Stimulated activated CD4-positive, alpha-beta T cell treated with anti-CD3 and anti-CD28 coated beads, Interleukin-1b, Interleukin-23, amount 100 ng/mL, for 24 hours (primary cell): ENCODE data around the gene ACYP1.
A peak's percentile ranks its signal among the peaks of the same experiment; 100 is the strongest.

Source experiments
- DNase-seq, 4 experiments: peaks; one replicate each; pipeline ENCODE4 v3.0.0-alpha.2; 2020; ENCODE audit warnings: low read depth in 4 of 4, low spot score in 1 of 4

The ACYP1 gene

DNA sequence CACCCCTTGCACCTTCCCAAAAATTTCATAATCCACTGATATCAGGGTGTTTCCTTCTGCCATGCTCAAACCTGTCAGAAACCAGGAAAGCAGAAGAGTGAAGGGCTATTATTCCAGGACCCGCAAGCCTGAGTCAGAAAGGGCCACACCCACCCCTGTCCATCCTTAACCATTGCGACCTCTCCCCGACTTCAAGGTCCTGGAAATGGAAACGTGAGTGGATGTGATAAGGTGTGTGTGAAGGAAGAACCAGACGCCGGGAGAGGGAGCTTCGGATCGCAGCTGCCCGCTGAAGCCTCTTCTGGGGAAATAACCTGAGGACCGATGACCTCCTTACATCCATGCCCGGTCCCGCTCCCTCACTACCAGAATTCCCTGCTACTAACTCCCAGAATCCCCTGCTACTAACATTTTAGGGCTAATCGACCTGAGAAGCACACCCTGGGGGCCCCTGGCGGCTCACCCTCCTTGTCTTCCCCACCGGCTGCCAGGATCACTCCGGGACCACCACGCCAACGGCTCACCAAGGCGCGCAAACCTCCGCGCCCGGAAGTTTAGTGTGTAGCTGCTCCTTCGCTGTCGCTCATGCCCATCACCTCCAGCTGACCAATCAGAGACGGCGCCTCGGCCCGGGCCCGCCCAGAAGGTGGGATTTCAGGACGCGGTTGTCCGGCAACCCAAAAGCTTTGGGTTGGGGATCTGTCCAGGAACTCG, at the start of gene ACYP1:
Gene ACYP1 (minus strand): TSS at position 534 of the 714 bp plus-strand sequence. CDS start 471 bp downstream, at position 63.
- peak; percentile 70 to 88 (median 86) for DNase-seq

DNA sequence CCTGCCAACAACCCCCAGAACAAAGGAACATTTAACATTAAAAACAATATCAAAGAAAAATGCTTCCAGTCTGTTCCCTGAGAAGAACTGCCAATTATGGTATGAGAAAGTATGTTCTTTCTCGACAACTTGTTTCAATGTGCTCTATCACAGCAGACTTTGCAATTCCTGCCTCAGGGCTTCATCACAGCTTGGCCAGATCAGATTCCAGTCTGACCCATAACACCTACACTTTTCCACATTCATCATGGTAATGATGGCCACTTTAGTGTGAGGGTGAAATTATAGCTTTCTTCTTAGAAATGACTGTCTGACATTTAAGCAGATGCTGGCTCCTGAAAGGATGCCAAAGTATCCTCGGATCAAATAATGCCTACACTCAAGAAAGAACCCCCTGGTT, 46.1 kb upstream of the ACYP1 start:
- DNase-seq = no peak

DNA sequence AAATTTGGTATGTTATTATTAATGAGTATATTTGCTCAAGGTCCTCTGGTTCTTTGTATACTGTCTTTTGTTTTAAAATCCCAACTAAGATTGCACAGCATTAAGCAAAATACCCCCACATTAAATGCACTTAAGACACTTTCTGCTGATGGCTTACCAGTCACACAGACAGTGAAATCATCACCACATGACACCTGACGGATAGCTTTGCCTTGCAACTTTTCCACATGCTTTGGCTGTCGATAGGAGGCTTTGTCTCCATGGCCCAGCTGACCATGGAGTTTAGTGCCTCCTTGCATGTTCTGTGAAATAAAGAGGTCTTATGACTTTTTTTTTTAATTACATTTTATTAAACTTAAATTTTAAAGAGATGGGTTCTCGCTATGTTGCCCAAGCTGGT, 43.4 kb upstream of the ACYP1 start:
- DNase-seq = no peak

DNA sequence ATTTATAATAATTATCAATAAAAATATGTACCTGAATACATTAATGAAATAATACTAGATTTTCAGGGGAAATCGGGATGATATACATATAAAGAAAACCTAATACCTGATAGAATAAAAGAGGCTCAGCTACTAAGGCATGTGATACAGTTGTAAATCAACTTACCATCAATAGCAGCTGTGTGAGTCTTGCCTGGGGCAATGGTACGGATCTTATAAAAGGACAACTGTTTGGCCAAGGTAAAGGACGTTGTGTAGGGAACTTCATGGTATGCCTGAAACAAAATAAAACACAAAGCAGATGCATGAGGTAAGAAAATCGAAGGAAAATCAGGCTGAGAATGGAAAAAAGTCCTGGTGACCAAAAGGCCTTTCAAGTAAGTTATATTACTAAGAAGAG, 37.7 kb upstream of the ACYP1 start:
- no peak for DNase-seq

DNA sequence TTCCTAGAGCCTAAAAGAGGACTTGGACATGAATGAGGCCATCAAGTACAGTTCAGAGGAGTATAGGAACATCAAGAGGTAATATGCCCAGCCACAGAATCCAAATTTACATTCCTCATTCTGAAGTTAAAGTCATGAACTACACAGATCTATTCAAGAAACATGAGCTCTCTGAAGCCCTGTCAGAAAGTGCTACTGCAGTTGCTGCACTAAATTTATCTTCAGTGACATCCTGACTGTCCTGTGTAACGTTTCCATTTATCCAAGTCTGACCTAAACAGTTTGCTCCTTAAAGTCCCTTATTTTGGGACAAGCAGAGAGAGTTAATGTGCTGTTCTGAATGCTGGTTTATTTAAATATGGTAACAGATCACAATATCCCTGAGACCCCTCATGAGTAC, 34.9 kb upstream of the ACYP1 start:
- DNase-seq = no peak

DNA sequence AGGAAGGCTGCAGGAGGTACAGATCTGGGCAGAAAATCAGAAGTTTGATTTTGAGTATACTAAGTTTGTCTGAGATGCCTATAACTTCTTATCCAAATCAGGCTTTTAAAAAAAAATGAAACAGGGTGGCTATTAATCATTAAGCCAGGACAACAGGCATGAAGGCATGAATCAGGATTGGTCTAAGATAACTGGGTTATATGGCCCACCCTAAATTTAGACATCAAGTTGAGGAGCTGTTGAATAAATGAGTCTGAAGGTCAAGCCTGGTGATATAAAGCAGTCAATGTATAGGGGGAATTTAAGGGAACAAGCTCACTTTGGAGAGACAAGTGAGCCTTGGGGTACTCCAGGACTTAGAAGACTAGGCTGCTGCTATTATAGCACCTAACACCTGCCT, 34.4 kb upstream of the ACYP1 start:
- DNase-seq = no peak

DNA sequence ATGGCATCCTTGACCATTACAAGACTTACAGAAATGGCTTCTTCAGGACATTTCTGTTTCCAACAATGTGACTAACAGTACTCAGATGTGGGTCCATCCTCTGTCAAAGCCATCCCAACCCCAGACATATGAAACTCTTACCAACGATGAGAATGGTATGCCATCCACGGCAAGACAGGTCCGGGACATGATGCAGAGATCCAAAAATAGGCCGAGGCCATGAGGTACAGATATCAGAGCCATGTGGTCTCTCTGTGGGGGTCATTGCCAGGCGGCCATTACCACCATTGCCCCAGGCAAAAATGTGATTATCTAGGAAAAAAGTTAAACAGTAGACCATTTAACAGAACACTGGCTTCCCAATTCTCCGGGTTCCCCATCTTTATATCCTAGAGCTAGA, 33.1 kb upstream of the ACYP1 start:
- no peak for DNase-seq

DNA sequence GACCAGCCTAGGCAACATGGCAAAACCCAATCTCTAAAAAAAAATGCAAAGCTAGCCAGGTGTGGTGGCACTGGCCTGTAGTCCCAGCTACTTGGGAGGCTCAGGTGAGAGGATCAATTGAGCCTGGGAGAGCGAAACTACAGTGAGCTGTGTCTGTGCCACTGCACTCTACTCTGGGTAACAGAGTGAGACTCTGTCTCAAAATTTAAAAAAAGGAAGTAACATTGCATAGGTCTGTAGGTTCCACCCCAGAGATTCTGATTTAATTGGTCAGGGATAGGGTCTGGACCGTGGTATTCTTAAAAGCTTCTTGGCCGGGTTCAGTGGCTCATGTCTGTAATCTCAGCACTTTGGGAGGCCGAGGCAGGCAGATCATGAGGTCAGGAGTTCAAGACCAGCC, 31.9 kb upstream of the ACYP1 start:
- no peak for DNase-seq

DNA sequence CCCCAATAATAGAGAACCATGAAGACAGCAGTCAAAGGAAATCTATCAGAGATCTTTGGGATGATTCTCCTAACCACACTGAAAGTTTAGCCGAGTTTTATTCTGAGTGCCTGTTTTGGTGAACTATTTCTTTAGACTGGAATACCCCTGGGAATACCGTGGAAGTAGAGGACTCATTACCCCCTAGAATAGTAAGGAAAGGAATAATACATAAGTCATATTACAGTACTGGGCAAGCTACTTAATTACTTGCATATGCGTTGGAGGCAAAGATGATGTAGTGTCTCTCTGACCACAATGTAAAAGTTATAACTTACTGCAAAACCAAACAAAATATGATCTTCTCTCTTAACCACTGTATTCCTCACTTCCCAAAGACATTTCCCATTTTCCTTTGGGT, 31.1 kb upstream of the ACYP1 start:
- no peak for DNase-seq

DNA sequence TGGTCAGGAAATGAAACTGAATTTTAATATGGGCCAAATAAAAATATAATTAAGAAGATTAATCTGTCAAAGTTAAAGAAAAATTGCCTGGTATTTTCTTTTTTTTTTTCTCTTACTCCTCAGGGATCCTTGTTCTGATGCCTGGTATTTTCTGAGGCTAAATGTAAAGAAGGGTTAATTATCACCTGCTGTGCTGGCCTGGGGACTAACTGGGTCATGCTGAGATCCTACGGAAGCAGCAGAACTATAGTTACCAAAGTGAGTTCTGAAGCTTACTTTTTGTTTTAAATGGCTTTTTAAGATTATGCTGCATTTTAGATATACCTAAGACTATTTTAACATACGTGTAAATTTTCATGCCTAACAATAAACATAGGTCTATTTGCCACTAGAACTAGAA, 28.9 kb upstream of the ACYP1 start:
- no peak for DNase-seq

DNA sequence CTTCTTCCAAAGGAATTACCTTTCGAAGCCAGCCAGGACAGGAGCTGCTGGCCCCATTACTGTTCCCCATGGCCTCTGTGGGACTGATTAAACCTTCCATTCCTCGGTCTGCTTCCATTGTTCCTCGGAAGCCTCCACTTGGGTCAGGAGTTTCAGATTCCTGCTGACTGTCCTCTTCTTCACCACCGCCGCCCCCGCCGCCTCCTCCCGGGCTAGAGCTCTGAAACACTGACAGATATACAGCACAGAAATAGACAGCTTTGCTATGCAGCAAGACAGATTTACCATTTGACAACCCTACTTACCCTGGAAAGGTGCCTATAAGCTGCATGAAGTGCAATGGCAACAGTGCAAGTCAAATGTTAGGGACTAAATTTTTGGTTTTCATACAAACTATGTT, 27.4 kb upstream of the ACYP1 start:
- no peak for DNase-seq

DNA sequence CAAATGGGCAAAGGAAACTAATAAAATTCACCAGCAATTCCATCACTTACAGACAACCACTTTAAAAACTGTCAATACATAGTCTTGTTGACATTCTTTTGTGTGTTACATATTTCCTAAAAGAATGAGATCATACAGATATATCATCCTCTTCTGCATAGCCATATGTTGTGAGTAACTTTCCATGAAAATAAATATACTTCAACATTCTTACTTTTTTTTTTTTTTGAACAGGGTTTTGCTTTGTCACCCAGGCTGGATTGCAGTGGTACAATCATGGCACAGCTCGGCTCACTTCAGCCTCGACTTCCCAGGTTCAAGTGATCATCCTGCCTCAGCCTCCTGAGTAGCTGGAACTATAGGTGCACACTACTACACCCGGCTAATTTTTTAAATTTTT, 26.5 kb upstream of the ACYP1 start:
- no peak for DNase-seq

DNA sequence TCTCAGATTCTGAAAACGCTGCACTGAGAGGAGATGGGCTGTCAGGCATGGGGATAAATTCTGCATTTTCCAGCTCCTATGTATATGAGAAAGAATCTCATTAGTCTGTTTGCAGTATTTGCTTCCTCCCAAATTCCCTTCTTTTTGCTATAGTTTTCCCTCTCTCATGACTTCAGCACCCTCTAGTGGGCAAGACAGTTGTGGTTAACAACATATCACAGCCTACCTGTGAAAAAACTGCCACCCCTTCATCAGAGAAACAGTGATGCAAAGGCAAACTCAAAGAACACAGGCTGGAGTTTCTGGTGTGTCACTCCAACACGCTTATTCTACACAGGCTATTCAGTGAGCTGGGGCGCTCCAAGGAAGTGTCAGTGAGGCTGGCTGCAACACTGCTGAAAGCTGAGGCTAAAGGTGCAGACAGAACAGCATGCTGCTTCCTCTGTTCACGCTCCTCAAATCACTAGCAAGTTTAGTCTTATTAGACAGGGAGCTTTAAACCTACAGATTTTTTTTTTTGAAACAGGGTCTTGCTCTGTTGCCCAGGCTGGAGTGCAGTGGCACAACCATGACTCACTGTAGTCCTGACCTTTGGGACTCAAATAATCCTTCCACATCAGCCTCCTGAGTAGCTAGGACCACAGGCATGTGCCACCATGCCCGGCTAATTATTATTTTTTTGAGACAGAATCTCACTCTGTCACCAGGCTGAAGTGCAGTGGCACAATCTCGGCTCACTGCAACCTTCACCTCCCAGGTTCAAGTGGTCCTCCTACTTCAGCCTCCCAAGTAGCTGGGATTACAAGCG, 24.9 kb upstream of the ACYP1 start:
- DNase-seq = peak; percentile 11 to 21 (median 15)

DNA sequence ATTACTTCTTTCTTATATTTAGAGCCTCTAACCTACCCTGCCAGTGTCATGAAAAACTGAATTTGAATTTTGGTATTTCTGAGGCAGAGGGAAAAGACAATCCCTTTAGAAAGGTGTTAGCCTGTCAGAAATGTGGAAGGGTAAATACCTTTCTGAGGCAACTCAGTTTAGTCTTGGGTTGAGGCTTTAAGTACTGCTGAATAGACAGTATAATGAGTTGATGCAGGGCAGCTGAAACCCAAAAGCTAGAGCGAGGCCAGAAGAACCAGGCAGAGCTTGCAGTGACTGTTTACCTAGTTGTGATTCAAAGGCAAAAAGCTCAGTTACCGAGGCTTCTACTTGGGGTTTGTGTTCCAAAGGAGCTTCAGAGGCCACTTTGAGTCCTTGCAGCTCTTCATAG, 24.3 kb upstream of the ACYP1 start:
- no peak for DNase-seq

DNA sequence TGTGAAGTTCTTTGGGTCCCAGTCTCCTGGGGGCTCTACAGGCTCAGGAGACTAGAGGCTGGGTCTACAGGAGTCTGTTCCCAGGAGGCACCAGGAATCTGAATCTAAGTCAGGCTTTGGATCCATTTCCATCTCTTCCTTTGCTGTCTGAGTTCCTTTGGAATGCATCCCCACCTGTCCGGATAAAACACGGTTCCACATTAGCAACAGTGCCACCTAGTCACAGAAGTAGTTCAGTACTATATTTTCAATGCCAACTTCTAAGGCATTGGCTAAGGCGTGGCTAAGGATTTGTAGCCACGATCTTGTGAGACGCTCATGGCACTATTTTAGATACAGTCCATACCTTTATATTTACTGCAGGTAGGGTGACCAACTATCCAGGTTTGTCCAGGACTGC, 20.7 kb upstream of the ACYP1 start:
- no peak for DNase-seq

DNA sequence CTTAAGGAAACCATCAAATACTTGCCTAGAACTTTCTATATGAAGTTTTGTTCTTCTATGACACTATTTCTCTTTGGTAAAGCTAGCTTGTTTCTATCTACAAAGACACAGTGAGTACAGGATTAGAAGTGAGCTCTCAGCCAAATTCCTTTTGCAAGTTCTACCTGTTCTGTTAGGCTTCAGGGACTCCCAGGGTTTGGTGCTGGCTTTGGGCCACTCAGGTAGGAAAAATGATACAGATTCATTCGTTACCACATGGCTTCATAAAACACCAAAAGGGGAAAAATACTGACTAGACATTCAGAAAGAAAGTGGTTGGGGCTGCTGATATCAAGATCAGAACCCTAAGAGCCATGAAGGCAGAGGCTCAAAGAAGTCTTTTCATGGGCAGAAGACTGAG, 19.4 kb upstream of the ACYP1 start:
- DNase-seq = no peak

DNA sequence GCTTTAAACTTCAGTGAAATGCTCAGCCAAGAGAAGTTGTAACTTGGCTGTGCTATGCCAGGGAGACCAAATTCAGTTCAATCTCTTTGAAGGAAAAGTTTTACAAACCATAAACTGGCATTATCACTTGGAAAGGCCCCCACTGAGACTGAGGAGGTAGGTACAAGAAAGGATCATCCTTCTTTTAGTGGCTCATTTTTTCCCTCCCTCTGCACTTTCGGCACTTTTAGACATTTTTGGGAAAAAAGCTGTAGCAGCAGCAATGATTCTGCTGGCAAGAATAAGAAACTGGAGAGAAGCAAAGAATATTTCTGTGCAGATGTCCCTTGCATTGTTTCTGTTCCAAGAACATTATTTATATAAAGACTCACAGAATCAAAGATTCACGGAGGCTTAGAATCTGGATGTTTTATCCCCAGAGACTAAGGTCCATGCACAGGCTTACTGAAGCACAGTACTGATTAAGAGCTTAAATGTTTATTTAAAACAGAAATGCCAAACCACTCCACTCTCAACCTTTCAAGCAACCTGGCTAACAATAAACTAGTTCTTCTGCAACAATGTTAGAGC, 17.9 kb upstream of the ACYP1 start:
- no peak for DNase-seq

DNA sequence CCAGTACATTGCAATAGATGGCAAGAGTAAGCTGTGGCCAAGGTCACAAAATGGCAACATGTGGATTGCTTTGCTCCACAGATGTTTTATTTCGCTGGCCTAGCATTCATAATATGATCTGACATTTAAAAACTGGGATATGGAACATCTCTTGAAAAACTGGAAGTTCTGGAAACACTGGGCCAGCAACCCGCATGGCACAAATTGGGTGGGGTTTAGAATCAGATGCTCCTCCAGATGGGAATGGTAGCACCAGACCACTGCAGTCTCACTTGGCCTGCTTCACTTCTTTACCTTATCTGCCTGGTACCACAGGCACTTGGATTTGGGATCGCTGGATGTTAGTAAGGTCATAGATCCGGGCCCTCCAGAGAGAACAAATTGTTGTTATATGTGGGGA, 15.7 kb upstream of the ACYP1 start:
- DNase-seq = no peak

DNA sequence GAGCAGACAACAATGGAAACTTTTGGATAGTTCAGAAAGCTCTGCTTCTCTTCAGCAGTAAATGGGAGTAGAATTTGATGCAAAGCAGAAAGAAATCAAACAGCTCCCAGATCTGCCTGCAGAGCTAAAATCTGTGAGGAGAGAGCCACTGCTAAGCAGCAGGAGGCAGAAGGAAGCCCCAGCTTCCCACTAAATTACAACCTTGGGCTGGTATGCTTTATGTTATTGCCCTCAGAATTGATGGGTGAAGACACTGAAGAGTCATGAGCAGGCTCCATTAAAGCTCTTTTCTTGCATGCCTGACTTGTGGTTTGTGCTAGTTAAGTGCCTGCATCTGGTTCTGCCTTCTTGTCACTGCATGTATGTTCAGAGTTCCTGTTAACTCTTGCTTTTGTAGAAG, 14.0 kb upstream of the ACYP1 start:
- DNase-seq = no peak

DNA sequence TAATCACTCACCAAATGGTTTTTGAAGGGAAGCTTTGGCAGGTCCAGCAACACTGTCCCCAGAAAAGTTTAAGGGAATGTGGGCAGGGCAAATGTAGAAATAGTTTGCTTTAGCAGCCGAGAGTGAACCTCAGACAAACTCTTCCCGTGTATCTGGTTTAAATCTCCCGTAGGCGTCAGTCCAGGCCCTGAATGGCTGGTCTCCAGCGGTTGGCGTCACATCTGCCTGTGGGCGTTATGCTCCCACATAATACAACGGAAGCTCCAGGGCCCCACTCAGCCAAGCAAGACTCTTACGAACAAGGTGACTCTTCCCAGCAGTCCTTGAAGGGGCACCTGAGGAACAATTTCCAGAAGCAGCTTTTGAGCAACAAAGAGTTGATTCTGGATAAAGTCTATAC, 6.6 kb upstream of the ACYP1 start:
- no peak for DNase-seq

DNA sequence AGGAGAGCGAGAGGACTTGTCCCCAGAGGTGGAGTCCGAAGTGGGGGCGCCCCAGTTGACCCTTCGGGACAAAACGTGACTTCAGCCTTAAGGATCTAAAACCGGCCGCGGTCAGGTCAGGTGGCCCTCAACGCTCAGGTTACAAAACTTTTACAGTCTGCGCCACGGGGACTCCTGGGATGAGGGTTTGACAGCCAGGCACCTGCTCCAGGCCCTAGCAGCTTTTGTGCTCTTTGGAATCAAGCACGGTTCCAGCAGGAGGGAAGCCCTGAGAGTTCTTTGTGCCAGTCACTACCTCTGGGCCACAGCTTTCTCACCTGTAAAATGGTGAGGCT, 6.0 kb upstream of the ACYP1 start:
- no peak for DNase-seq

DNA sequence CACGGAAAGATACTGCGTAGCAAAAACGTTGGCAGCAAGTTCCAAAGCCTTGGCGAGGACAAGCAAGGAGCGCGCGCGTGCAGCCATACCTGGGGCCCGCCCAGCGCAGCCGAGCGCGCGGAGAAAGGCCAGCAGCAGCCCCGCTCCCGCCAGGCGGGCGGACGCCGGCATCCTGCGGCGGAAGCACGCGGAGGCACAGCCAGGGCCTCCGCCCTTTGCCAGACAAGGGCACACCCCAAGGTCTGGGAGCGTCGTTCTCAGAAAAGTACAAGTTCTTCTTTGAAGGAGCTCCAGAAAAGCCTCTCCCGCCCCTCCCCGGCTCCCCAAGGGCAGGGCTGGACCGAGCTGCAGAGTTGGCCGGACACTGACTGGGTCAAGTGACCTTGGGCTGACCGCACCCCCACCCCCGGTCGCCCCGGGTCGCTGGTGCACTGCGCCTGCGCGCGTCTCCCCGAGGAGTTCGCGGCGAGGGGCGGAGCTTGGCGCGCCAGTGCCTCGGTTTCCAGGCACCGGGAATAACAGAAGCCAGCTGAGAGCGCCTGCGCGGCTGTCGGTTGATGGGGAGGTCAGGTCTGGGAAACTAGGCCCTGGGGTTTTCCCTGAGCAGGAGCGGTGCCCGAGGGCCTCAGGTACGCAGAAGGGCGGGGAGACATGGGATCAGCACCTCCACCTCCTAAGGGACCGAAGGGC, 5.4 kb upstream of the ACYP1 start, which contains the start of gene ZC2HC1C:
Gene ZC2HC1C (plus strand): TSS at position 521 of the 690 bp plus-strand sequence. CDS start 933 bp downstream, outside the sequence.
- peak in 3 of 4 experiments; percentile 47 to 69 (median 54) for DNase-seq
